ENCODE measurements around the gene SNAI1.

The SNAI1 gene

DNA sequence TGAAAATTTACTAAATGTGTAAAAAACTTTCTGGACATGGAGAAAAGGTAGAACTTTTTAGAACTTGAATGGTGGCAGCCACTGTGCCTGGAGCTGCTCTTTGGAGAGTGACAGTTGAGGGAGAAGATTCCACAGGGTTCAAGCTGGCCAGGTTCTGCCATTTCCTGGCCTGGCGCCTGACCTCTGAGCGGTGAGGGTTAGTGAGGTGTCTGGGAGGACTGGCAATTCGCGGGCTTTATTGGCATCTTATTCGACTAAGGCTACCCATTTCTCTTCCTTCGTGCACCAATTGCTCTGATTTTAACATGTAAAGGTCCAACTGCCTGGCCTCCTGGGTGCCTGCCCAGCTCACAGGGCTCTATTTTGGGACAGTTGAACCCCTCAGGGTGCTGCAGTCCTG is 2.4 kb downstream of the SNAI1 start:
- DNase-seq (ENCODE audit: extremely low spot score), result no peak
- TF ChIP-seq, protein P1, sequence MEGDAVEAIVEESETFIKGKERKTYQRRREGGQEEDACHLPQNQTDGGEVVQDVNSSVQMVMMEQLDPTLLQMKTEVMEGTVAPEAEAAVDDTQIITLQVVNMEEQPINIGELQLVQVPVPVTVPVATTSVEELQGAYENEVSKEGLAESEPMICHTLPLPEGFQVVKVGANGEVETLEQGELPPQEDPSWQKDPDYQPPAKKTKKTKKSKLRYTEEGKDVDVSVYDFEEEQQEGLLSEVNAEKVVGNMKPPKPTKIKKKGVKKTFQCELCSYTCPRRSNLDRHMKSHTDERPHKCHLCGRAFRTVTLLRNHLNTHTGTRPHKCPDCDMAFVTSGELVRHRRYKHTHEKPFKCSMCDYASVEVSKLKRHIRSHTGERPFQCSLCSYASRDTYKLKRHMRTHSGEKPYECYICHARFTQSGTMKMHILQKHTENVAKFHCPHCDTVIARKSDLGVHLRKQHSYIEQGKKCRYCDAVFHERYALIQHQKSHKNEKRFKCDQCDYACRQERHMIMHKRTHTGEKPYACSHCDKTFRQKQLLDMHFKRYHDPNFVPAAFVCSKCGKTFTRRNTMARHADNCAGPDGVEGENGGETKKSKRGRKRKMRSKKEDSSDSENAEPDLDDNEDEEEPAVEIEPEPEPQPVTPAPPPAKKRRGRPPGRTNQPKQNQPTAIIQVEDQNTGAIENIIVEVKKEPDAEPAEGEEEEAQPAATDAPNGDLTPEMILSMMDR (IDR thresholded peaks at IDR 0.05; ENCODE audit: control extremely low read depth, extremely low read depth, low read depth, missing control alignments), result no peak
- ChIA-PET CTCF (interaction anchor here (1.1 to 10.6 kb wide), 2 partner anchors 47 to 86 kb away, joined by 3 to 331 read pairs; no protein-coding TSS in a partner anchor), POLR2A (no interaction called here)

DNA sequence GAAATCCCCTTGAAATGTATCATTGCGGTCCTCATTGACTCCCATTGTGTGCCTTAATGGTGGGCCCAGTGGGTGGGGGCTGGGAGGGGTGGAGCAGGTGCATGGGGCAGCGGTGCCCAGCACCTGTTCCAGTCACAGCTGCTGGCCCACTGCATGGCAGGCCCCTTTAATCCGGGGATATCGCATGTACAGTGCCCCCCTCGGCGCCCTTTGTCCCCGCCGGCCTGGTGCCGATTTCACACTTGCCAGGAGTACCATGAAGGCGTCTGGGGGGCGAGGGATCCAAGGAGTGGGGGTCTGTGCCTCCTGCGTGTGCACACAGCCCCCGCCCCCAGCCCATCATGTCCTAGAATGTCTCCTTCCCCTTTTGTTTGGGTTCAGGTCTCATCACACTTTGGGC is 2.8 kb downstream of the SNAI1 start:
- DNase-seq (ENCODE audit: extremely low spot score), result no peak
- POLR2A ChIA-PET, result no interaction called here
- CTCF ChIA-PET, result interaction anchor here (1.2 to 10.6 kb wide), 3 partner anchors 85 to 91 kb away, joined by 3 to 331 read pairs (median 18); no protein-coding TSS in a partner anchor
- TF ChIP-seq, protein P1 (IDR thresholded peaks at IDR 0.05; ENCODE audit: control extremely low read depth, extremely low read depth, low read depth, missing control alignments), result no peak

DNA sequence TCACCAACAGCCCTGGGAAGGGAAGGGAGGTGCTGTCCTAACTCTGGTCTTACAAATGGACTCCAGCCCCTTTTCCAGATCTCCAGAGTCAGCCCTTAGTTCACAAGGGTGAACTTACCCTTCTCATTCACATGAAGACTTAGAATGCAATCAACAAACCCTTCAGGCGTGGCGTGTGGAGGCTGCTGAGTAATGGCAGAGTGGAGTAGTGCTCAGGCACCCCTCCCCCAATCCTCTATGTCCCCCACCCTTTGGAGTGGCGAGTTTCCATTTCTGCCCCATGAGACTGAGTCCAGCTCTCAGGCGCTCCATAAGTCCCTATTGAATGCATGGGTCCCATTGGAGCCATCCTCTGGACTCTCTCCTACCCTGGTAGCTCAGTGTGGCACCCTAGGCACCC is 3.3 kb downstream of the SNAI1 start:
- POLR2A ChIA-PET, result no interaction called here
- DNase-seq (ENCODE audit: extremely low spot score), result no peak
- CTCF ChIA-PET, result interaction anchor here (0.9 to 1.5 kb wide), 4 partner anchors 22 to 90 kb away, joined by 3 to 18 read pairs (median 3); no protein-coding TSS in a partner anchor
- TF ChIP-seq, protein P1 (IDR thresholded peaks at IDR 0.05; ENCODE audit: control extremely low read depth, extremely low read depth, low read depth, missing control alignments), result no peak

DNA sequence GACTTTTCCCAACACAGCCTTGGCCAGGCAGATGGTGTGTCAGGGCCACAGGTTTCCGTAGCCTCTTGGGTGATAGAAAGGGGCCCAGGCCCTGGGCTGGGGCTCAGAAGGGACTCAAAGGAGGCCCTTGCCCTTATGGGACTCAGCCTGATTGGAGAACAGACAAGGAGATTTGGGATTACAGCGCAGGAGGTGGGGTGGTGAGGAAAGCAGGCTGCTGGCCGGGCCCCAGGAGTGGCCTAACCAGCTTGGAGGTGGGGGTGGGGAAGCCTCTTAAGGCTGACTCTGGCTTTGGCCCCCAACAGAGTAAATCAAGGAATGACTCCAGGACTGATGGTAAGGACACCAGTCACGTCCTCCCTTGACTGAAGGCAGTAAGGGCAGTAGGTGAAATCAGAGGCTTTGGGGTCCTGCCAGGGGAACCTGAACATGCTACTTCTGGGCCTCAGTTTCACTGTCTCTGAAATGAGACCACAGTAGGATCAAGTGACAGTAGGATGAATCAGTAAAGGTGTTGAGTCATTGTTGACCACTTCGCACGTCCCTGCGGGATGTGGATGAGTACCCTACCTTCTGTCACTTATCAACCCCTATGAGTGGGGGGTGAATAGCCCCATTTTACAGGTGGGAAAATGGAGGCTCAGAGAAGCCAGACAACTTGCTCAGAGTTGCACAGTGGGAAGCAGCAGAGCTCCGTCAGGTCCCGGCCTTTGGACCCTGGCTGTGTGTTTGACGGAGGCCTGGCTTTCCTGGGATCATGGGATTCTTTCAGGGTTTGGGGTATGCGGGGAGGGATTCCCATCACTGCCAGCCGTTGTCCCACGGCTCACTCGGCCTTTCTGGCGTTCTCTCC is 4.5 kb downstream of the SNAI1 start:
- no peak for DNase-seq (ENCODE audit: extremely low spot score)
- ChIA-PET CTCF (interaction anchor here (0.9 to 1.5 kb wide), 4 partner anchors 21 to 89 kb away, joined by 3 to 18 read pairs (median 3); no protein-coding TSS in a partner anchor), POLR2A (interaction anchor here (0.5 kb wide), 1 partner anchor 36 kb away, joined by 3 read pairs; no protein-coding TSS in a partner anchor)
- TF ChIP-seq, protein P1 (IDR thresholded peaks at IDR 0.05; ENCODE audit: control extremely low read depth, extremely low read depth, low read depth, missing control alignments), result no peak

DNA sequence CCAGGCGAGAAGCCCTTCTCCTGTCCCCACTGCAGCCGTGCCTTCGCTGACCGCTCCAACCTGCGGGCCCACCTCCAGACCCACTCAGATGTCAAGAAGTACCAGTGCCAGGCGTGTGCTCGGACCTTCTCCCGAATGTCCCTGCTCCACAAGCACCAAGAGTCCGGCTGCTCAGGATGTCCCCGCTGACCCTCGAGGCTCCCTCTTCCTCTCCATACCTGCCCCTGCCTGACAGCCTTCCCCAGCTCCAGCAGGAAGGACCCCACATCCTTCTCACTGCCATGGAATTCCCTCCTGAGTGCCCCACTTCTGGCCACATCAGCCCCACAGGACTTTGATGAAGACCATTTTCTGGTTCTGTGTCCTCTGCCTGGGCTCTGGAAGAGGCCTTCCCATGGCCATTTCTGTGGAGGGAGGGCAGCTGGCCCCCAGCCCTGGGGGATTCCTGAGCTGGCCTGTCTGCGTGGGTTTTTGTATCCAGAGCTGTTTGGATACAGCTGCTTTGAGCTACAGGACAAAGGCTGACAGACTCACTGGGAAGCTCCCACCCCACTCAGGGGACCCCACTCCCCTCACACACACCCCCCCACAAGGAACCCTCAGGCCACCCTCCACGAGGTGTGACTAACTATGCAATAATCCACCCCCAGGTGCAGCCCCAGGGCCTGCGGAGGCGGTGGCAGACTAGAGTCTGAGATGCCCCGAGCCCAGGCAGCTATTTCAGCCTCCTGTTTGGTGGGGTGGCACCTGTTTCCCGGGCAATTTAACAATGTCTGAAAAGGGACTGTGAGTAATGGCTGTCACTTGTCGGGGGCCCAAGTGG is 5.3 kb downstream of the SNAI1 start:
- CTCF ChIA-PET, result interaction anchor here (0.6 to 5.3 kb wide), 7 partner anchors 9 to 182 kb away, joined by 3 to 36 read pairs (median 4); no protein-coding TSS in a partner anchor
- DNase-seq (ENCODE audit: extremely low spot score), result no peak
- TF ChIP-seq, protein P1 (IDR thresholded peaks at IDR 0.05; ENCODE audit: control extremely low read depth, extremely low read depth, low read depth, missing control alignments), result no peak
- POLR2A ChIA-PET, result no interaction called here
